Measurements from ENCODE around the gene DCAF4L1. TPM values are rescaled to one million over a fixed set of nuclear protein-coding genes. Genes with fewer than 3 reads are reported as not detected.
A peak's percentile ranks its signal among the peaks of the same experiment; 100 is the strongest.

The DCAF4L1 gene
- total and polyA plus RNA-seq, 3 experiments from 2014 or later = 0.31 to 0.33 TPM; not detected in 1

DNA sequence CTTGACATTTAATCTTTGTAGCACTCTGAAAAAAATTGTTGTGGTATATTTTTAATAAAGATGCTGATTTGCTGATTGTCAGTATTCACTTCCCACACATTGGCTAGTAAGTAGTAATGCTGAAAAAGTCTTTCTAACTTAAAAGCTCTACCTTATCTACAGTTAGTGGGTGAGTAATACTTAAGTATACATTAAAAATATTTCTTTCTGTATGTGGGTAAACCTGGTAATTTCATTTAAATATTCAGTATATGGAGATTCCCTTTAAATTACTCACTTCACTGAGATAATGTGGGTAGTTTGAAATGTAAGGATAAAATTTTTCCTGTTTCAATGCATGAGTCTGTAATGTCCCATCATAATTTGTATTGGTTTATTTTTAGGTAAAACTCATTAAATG lies 40.7 kb upstream of the DCAF4L1 start:
- Histone ChIP-seq H3K9me3 (ENCODE audit: low read length) (no peaks in the 10 kb centered on the region), H3K27me3 (ENCODE audit: insufficient read depth, low read length, poor library complexity, severe bottlenecking) (no peaks in the 10 kb centered on the region), H3K4me3 (ENCODE audit: low read length) (no peak overlapping the region), H3K4me1 (ENCODE audit: insufficient read depth, low read length) (peaks cover 23% of the 10 kb centered on the region), H3K36me3 (ENCODE audit: insufficient read depth, low read length) (peaks cover 13% of the 10 kb centered on the region), H3K27ac (ENCODE audit: low read depth, low read length) (no peak overlapping the region)
- Mint-ChIP-seq H3K27me3 (no peaks in the 10 kb centered on the region), H3K4me3 (no peak overlapping the region), H3K9me3 (no peaks in the 10 kb centered on the region), H3K4me1 (peaks cover 44 to 78% (median 70%) of the 10 kb centered on the region in 3 donors), H3K36me3 (peaks cover 0 to 63% (median 11%) of the 10 kb centered on the region in 3 donors), H3K27ac (no peak overlapping the region)
- DNase-seq = no peak
- CTCF ChIA-PET = no interaction called here
- POLR2A ChIA-PET = no interaction called here

GRCh38 chr4:41943506-41943905 lies 38.0 kb upstream of the DCAF4L1 start:
- Histone ChIP-seq H3K4me1 (ENCODE audit: insufficient read depth, low read length) (no peaks in the 10 kb centered on the region), H3K9me3 (ENCODE audit: low read length) (no peaks in the 10 kb centered on the region), H3K36me3 (ENCODE audit: insufficient read depth, low read length) (peaks cover 10% of the 10 kb centered on the region), H3K27me3 (ENCODE audit: insufficient read depth, low read length, poor library complexity, severe bottlenecking) (no peaks in the 10 kb centered on the region), H3K27ac (ENCODE audit: low read depth, low read length) (no peak overlapping the region), H3K4me3 (ENCODE audit: low read length) (no peak overlapping the region)
- ChIA-PET CTCF (no interaction called here), POLR2A (no interaction called here)
- H3K4me1 Mint-ChIP-seq = peaks cover 23 to 58% (median 50%) of the 10 kb centered on the region in 3 donors
- no peak for DNase-seq
- H3K36me3 Mint-ChIP-seq = peaks cover 0 to 73% (median 14%) of the 10 kb centered on the region in 3 donors
- no peaks in the 10 kb centered on the region for H3K9me3 Mint-ChIP-seq
- no peak overlapping the region for H3K4me3 Mint-ChIP-seq
- no peak overlapping the region for H3K27ac Mint-ChIP-seq
- H3K27me3 Mint-ChIP-seq = no peaks in the 10 kb centered on the region

GRCh38 chr4:41944089-41944488 lies 37.5 kb upstream of the DCAF4L1 start:
- H3K27ac Mint-ChIP-seq = no peak overlapping the region
- ChIA-PET POLR2A (no interaction called here), CTCF (interaction anchor here (1.2 kb wide), 1 partner anchor 14 kb away, joined by 3 read pairs; no protein-coding TSS in a partner anchor)
- H3K36me3 Mint-ChIP-seq = peaks cover 0 to 71% (median 15%) of the 10 kb centered on the region in 3 donors
- no peak overlapping the region for H3K27ac ChIP-seq (ENCODE audit: low read depth, low read length)
- peaks cover 21 to 52% (median 44%) of the 10 kb centered on the region in 3 donors for H3K4me1 Mint-ChIP-seq
- no peaks in the 10 kb centered on the region for H3K9me3 ChIP-seq (ENCODE audit: low read length)
- DNase-seq = no peak
- H3K4me3 Mint-ChIP-seq = no peak overlapping the region
- no peaks in the 10 kb centered on the region for H3K4me1 ChIP-seq (ENCODE audit: insufficient read depth, low read length)
- H3K36me3 ChIP-seq (ENCODE audit: insufficient read depth, low read length) = peaks cover 10% of the 10 kb centered on the region
- H3K27me3 ChIP-seq (ENCODE audit: insufficient read depth, low read length, poor library complexity, severe bottlenecking) = no peaks in the 10 kb centered on the region
- no peaks in the 10 kb centered on the region for H3K9me3 Mint-ChIP-seq
- no peaks in the 10 kb centered on the region for H3K27me3 Mint-ChIP-seq
- H3K4me3 ChIP-seq (ENCODE audit: low read length) = no peak overlapping the region

GRCh38 chr4:41949531-41949930 lies 32.0 kb upstream of the DCAF4L1 start:
- H3K9me3 Mint-ChIP-seq = no peaks in the 10 kb centered on the region
- H3K27ac ChIP-seq (ENCODE audit: low read depth, low read length) = no peak overlapping the region
- CTCF ChIA-PET = no interaction called here
- H3K27me3 Mint-ChIP-seq = no peaks in the 10 kb centered on the region
- no peak overlapping the region for H3K4me3 ChIP-seq (ENCODE audit: low read length)
- H3K36me3 Mint-ChIP-seq = peaks cover 3 to 82% (median 31%) of the 10 kb centered on the region in 3 donors
- H3K27ac Mint-ChIP-seq = peak overlapping the region in 1 of 8 donors; percentile 13
- POLR2A ChIA-PET = no interaction called here
- peaks cover 44% of the 10 kb centered on the region for H3K36me3 ChIP-seq (ENCODE audit: insufficient read depth, low read length)
- no peaks in the 10 kb centered on the region for H3K27me3 ChIP-seq (ENCODE audit: insufficient read depth, low read length, poor library complexity, severe bottlenecking)
- no peak overlapping the region for H3K4me3 Mint-ChIP-seq
- H3K4me1 Mint-ChIP-seq = peaks cover 8 to 24% (median 9%) of the 10 kb centered on the region in 3 donors
- no peak for DNase-seq
- H3K4me1 ChIP-seq (ENCODE audit: insufficient read depth, low read length) = no peaks in the 10 kb centered on the region
- no peaks in the 10 kb centered on the region for H3K9me3 ChIP-seq (ENCODE audit: low read length)

GRCh38 chr4:41957634-41958033 lies 23.9 kb upstream of the DCAF4L1 start:
- H3K4me3 ChIP-seq (ENCODE audit: low read length) = no peak overlapping the region
- Mint-ChIP-seq H3K9me3 (no peaks in the 10 kb centered on the region), H3K36me3 (peaks cover 0 to 33% (median 5%) of the 10 kb centered on the region in 3 donors), H3K4me1 (no peaks in the 10 kb centered on the region), H3K4me3 (no peak overlapping the region), H3K27me3 (no peaks in the 10 kb centered on the region), H3K27ac (peak overlapping the region in 2 of 8 donors; percentile 12 to 17)
- no peaks in the 10 kb centered on the region for H3K27me3 ChIP-seq (ENCODE audit: insufficient read depth, low read length, poor library complexity, severe bottlenecking)
- peaks cover 22% of the 10 kb centered on the region for H3K36me3 ChIP-seq (ENCODE audit: insufficient read depth, low read length)
- ChIA-PET CTCF (interaction anchor here (1.3 kb wide), 1 partner anchor 9 kb away, joined by 6 read pairs; no protein-coding TSS in a partner anchor), POLR2A (no interaction called here)
- no peak overlapping the region for H3K27ac ChIP-seq (ENCODE audit: low read depth, low read length)
- no peaks in the 10 kb centered on the region for H3K4me1 ChIP-seq (ENCODE audit: insufficient read depth, low read length)
- peak in 2 of 5 donors; percentile 13 to 27 for DNase-seq
- no peaks in the 10 kb centered on the region for H3K9me3 ChIP-seq (ENCODE audit: low read length)

- DNase-seq = peak in 1 of 5 donors; percentile 3
- Histone ChIP-seq H3K4me3 (ENCODE audit: low read length) (no peak overlapping the region), H3K36me3 (ENCODE audit: insufficient read depth, low read length) (no peaks in the 10 kb centered on the region), H3K27me3 (ENCODE audit: insufficient read depth, low read length, poor library complexity, severe bottlenecking) (no peaks in the 10 kb centered on the region), H3K27ac (ENCODE audit: low read depth, low read length) (no peak overlapping the region), H3K9me3 (ENCODE audit: low read length) (no peaks in the 10 kb centered on the region), H3K4me1 (ENCODE audit: insufficient read depth, low read length) (no peaks in the 10 kb centered on the region)
- no peaks in the 10 kb centered on the region for H3K4me1 Mint-ChIP-seq
- H3K4me3 Mint-ChIP-seq = no peak overlapping the region
- H3K9me3 Mint-ChIP-seq = peaks cover 0 to 1% (median 1%) of the 10 kb centered on the region in 5 donors
- ChIA-PET CTCF (no interaction called here), POLR2A (interaction anchor here (0.6 kb wide), 2 partner anchors 27 to 28 kb away, joined by 3 to 6 read pairs; partner anchors contain the start of gene SLC30A9)
- H3K27me3 Mint-ChIP-seq = no peaks in the 10 kb centered on the region
- peaks cover 0 to 2% (median under 1%) of the 10 kb centered on the region in 3 donors for H3K36me3 Mint-ChIP-seq
- no peak overlapping the region for H3K27ac Mint-ChIP-seq
Observed at GRCh38 chr4:41963105-41963504, 18.5 kb upstream of the DCAF4L1 start.

GRCh38 chr4:41964401-41964800 lies 17.2 kb upstream of the DCAF4L1 start:
- H3K36me3 ChIP-seq (ENCODE audit: insufficient read depth, low read length) = no peaks in the 10 kb centered on the region
- CTCF ChIA-PET = no interaction called here
- H3K4me1 ChIP-seq (ENCODE audit: insufficient read depth, low read length) = no peaks in the 10 kb centered on the region
- POLR2A ChIA-PET = no interaction called here
- Mint-ChIP-seq H3K27ac (no peak overlapping the region), H3K36me3 (peaks cover 0 to 11% (median 2%) of the 10 kb centered on the region in 3 donors), H3K4me3 (no peak overlapping the region), H3K4me1 (no peaks in the 10 kb centered on the region), H3K27me3 (no peaks in the 10 kb centered on the region), H3K9me3 (peaks cover 0 to 7% (median 5%) of the 10 kb centered on the region in 5 donors)
- H3K27ac ChIP-seq (ENCODE audit: low read depth, low read length) = no peak overlapping the region
- no peak overlapping the region for H3K4me3 ChIP-seq (ENCODE audit: low read length)
- no peaks in the 10 kb centered on the region for H3K9me3 ChIP-seq (ENCODE audit: low read length)
- DNase-seq = no peak
- no peaks in the 10 kb centered on the region for H3K27me3 ChIP-seq (ENCODE audit: insufficient read depth, low read length, poor library complexity, severe bottlenecking)

GRCh38 chr4:41967392-41967791 lies 14.2 kb upstream of the DCAF4L1 start:
- Histone ChIP-seq H3K27ac (ENCODE audit: low read depth, low read length) (no peak overlapping the region), H3K4me1 (ENCODE audit: insufficient read depth, low read length) (no peaks in the 10 kb centered on the region), H3K4me3 (ENCODE audit: low read length) (no peak overlapping the region), H3K36me3 (ENCODE audit: insufficient read depth, low read length) (no peaks in the 10 kb centered on the region), H3K9me3 (ENCODE audit: low read length) (no peaks in the 10 kb centered on the region), H3K27me3 (ENCODE audit: insufficient read depth, low read length, poor library complexity, severe bottlenecking) (no peaks in the 10 kb centered on the region)
- H3K27me3 Mint-ChIP-seq = peaks cover 3 to 10% of the 10 kb centered on the region in 2 donors
- H3K4me1 Mint-ChIP-seq = no peaks in the 10 kb centered on the region
- H3K27ac Mint-ChIP-seq = no peak overlapping the region
- peaks cover 0 to 11% (median 0%) of the 10 kb centered on the region in 3 donors for H3K36me3 Mint-ChIP-seq
- ChIA-PET POLR2A (no interaction called here), CTCF (interaction anchor here (0.9 kb wide), 1 partner anchor 80 kb away, joined by 3 read pairs; no protein-coding TSS in a partner anchor)
- DNase-seq = no peak
- no peak overlapping the region for H3K4me3 Mint-ChIP-seq
- peaks cover 0 to 14% (median 6%) of the 10 kb centered on the region in 5 donors for H3K9me3 Mint-ChIP-seq

All from CD8-positive, alpha-beta memory T cell (primary cell).